ENCODE measurements around the gene SVIL. TPM values are rescaled to one million over a fixed set of nuclear protein-coding genes. Genes with fewer than 3 reads are reported as not detected.

SVIL gene
- total and polyA plus RNA-seq, 2 of the 13 experiments (the other 11 are each of a cell fraction or from before 2014, with no cell fraction given): 3.9 to 12.1 TPM

- TF ChIP-seq SNAPC4 (CRISPR knock-in tag; IDR thresholded peaks at IDR 0.05) (no peak), ZNF264 (CRISPR knock-in tag; IDR thresholded peaks at IDR 0.05) (no peak), AHDC1 (CRISPR knock-in tag; IDR thresholded peaks at IDR 0.05; ENCODE audit: borderline replicate concordance) (no peak), ZNF430 (CRISPR knock-in tag; IDR thresholded peaks at IDR 0.05) (no peak), ZNF18 (CRISPR knock-in tag; IDR thresholded peaks at IDR 0.05; ENCODE audit: insufficient replicate concordance) (no peak), POLR2A (IDR thresholded peaks at IDR 0.05; ENCODE audit: insufficient read depth in 1 of 2, low read depth in 2 of 2, low read length in 2 of 2) (no peak), KDM1A (CRISPR knock-in tag; IDR thresholded peaks at IDR 0.05) (no peak)
These were observed 43.2 kb downstream of the SVIL start (continued) for GRCh38 chr10:29591651-29591968.
